Measurements from ENCODE around the gene UQCC2. TPM values are rescaled to one million over a fixed set of nuclear protein-coding genes. Genes with fewer than 3 reads are reported as not detected.

UQCC2 gene
- total RNA-seq, 1 donor from 2014 or later, result 48.7 TPM

GRCh38 chr6:33718713-33719112 is 7.2 kb upstream of the UQCC2 start:
- peaks cover 5% of the 10 kb centered on the region for H3K4me1 Mint-ChIP-seq (ENCODE audit: low read depth, unreplicated experiment)
- no peak overlapping the region for H3K27ac Mint-ChIP-seq (ENCODE audit: unreplicated experiment)
- H3K4me3 Mint-ChIP-seq (ENCODE audit: unreplicated experiment), result no peak overlapping the region
- TF ChIP-seq CTCF (IDR thresholded peaks at IDR 0.05; ENCODE audit: partially characterized antibody, unreplicated experiment), result no peak
- H3K36me3 Mint-ChIP-seq (ENCODE audit: unreplicated experiment), result no peaks in the 10 kb centered on the region
- no peak for DNase-seq
- peaks cover 9% of the 10 kb centered on the region for H3K27me3 Mint-ChIP-seq (ENCODE audit: unreplicated experiment)
- no peaks in the 10 kb centered on the region for H3K9me3 Mint-ChIP-seq (ENCODE audit: unreplicated experiment)

- H3K27ac Mint-ChIP-seq (ENCODE audit: unreplicated experiment), result no peak overlapping the region
- peaks cover 7% of the 10 kb centered on the region for H3K27me3 Mint-ChIP-seq (ENCODE audit: unreplicated experiment)
- H3K9me3 Mint-ChIP-seq (ENCODE audit: unreplicated experiment), result peaks cover 2% of the 10 kb centered on the region
- no peak for TF ChIP-seq CTCF (IDR thresholded peaks at IDR 0.05; ENCODE audit: partially characterized antibody, unreplicated experiment)
- H3K4me1 Mint-ChIP-seq (ENCODE audit: low read depth, unreplicated experiment), result peaks cover 7% of the 10 kb centered on the region
- no peak overlapping the region for H3K4me3 Mint-ChIP-seq (ENCODE audit: unreplicated experiment)
- H3K36me3 Mint-ChIP-seq (ENCODE audit: unreplicated experiment), result no peaks in the 10 kb centered on the region
- DNase-seq, result no peak
These were observed 6.5 kb upstream of the UQCC2 start for GRCh38 chr6:33717934-33718455.

GRCh38 chr6:33716890-33717632 is 5.6 kb upstream of the UQCC2 start:
- H3K9me3 Mint-ChIP-seq (ENCODE audit: unreplicated experiment), result peaks cover 2% of the 10 kb centered on the region
- no peak for DNase-seq
- no peaks in the 10 kb centered on the region for H3K36me3 Mint-ChIP-seq (ENCODE audit: unreplicated experiment)
- H3K4me3 Mint-ChIP-seq (ENCODE audit: unreplicated experiment), result no peak overlapping the region
- peaks cover 7% of the 10 kb centered on the region for H3K4me1 Mint-ChIP-seq (ENCODE audit: low read depth, unreplicated experiment)
- no peak for TF ChIP-seq CTCF (IDR thresholded peaks at IDR 0.05; ENCODE audit: partially characterized antibody, unreplicated experiment)
- peaks cover 6% of the 10 kb centered on the region for H3K27me3 Mint-ChIP-seq (ENCODE audit: unreplicated experiment)
- H3K27ac Mint-ChIP-seq (ENCODE audit: unreplicated experiment), result no peak overlapping the region

GRCh38 chr6:33716379-33716778 is 4.9 kb upstream of the UQCC2 start:
- Mint-ChIP-seq H3K9me3 (ENCODE audit: unreplicated experiment) (peaks cover 8% of the 10 kb centered on the region), H3K27me3 (ENCODE audit: unreplicated experiment) (peaks cover 8% of the 10 kb centered on the region), H3K36me3 (ENCODE audit: unreplicated experiment) (no peaks in the 10 kb centered on the region), H3K4me3 (ENCODE audit: unreplicated experiment) (no peak overlapping the region), H3K27ac (ENCODE audit: unreplicated experiment) (no peak overlapping the region), H3K4me1 (ENCODE audit: low read depth, unreplicated experiment) (peaks cover 11% of the 10 kb centered on the region)
- TF ChIP-seq CTCF (IDR thresholded peaks at IDR 0.05; ENCODE audit: partially characterized antibody, unreplicated experiment), result no peak
- no peak for DNase-seq

GRCh38 chr6:33714385-33715040 is 3.0 kb upstream of the UQCC2 start:
- Mint-ChIP-seq H3K4me1 (ENCODE audit: low read depth, unreplicated experiment) (peaks cover 24% of the 10 kb centered on the region), H3K27ac (ENCODE audit: unreplicated experiment) (no peak overlapping the region), H3K27me3 (ENCODE audit: unreplicated experiment) (peaks cover 10% of the 10 kb centered on the region), H3K36me3 (ENCODE audit: unreplicated experiment) (no peaks in the 10 kb centered on the region), H3K9me3 (ENCODE audit: unreplicated experiment) (peaks cover 13% of the 10 kb centered on the region), H3K4me3 (ENCODE audit: unreplicated experiment) (no peak overlapping the region)
- no peak for DNase-seq
- no peak for TF ChIP-seq CTCF (IDR thresholded peaks at IDR 0.05; ENCODE audit: partially characterized antibody, unreplicated experiment)
